Activated B cell treated with CpG ODN at 0.5 μM for 24 hours (primary cell): Measurements from ENCODE around the gene DFFB. TPM values are rescaled to one million over a fixed set of nuclear protein-coding genes. Genes with fewer than 3 reads are reported as not detected.

ENCODE experiments used
- ATAC-seq: fragments of 200-7000 bp; cut with Tn5 transposase; one replicate; pipeline ENCODE4 v1.10.0; 2021; ENCODE audit warnings: low read depth, mild to moderate bottlenecking, moderate library complexity
- CTCF ChIA-PET: fragments of 350-600 bp; sonication (Branson Sonifier 250); formaldehyde crosslinking; loops from one replicate; lab custom pipeline; 2021; ENCODE audit warnings: antibody characterized with exemption; lab: Charles Lee
- POLR2A ChIA-PET: fragments of 350-600 bp; sonication (Branson Sonifier 250); formaldehyde crosslinking; loops from one replicate; lab custom pipeline; 2021; ENCODE audit warnings: antibody characterized with exemption; lab: Charles Lee
- DNase-seq: peaks from one replicate; pipeline ENCODE4 v3.0.0; 2022
- H3K27ac Mint-ChIP-seq: one replicate; pipeline ENCODE4 v1.8.0; 2020; ENCODE audit warnings: mixed read lengths
- H3K27me3 Mint-ChIP-seq: one replicate; pipeline ENCODE4 v1.8.0; 2021; ENCODE audit warnings: mixed read lengths
- H3K36me3 Mint-ChIP-seq: one replicate; pipeline ENCODE4 v1.8.0; 2021; ENCODE audit warnings: low read depth, mixed read lengths
- H3K4me1 Mint-ChIP-seq: one replicate; pipeline ENCODE4 v1.8.0; 2021; ENCODE audit warnings: mixed read lengths
- H3K4me3 Mint-ChIP-seq: one replicate; pipeline ENCODE4 v1.8.0; 2020; ENCODE audit warnings: mild to moderate bottlenecking, mixed read lengths
- H3K9me3 Mint-ChIP-seq: one replicate; pipeline ENCODE4 v1.8.0; 2020; ENCODE audit warnings: mixed read lengths
- intact Hi-C: fragments of 100-400 bp; cut with micrococcal nuclease; formaldehyde crosslinking; loops from one replicate; pipeline ENCODE4 v1.15.1; 2024
- total RNA-seq: library from RNA; stranded (reverse); gene quantifications from 2 replicates; pipeline ENCODE4 v1.2.3, GENCODE V29; 2022
- TF ChIP-seq, protein P1 (sequence below): fragments of 200-600 bp; IDR thresholded peaks from one replicate; pipeline ENCODE4 v1.8.0; 2022; ENCODE audit warnings: antibody characterized with exemption, mild to moderate bottlenecking

Gene DFFB
- total RNA-seq, 1 donor from 2014 or later = 10.5 TPM

DNA sequence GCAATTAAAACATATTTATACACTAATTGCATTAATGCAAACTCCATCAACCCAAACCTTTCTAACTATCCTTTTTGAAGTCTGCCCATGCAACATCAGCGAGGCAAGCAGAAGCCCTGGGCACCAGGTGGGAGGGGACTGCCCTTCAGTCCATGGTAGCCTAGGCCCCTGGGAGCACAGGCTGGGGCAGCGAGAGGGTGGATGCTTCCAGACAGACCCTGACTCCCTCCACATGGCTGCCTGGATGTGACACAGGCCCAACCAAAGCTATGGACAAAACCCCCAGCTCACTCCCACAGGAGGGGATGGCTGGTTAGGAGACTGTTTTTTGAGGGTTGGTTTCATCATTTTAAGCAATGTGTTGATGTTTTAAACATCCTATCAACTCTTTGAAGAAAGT is 43.2 kb upstream of the DFFB start:
- ATAC-seq = no peak
- no peak for DNase-seq
- no peaks in the 10 kb centered on the region for H3K9me3 Mint-ChIP-seq
- peaks cover 3% of the 10 kb centered on the region for H3K27me3 Mint-ChIP-seq
- TF ChIP-seq, protein P1, sequence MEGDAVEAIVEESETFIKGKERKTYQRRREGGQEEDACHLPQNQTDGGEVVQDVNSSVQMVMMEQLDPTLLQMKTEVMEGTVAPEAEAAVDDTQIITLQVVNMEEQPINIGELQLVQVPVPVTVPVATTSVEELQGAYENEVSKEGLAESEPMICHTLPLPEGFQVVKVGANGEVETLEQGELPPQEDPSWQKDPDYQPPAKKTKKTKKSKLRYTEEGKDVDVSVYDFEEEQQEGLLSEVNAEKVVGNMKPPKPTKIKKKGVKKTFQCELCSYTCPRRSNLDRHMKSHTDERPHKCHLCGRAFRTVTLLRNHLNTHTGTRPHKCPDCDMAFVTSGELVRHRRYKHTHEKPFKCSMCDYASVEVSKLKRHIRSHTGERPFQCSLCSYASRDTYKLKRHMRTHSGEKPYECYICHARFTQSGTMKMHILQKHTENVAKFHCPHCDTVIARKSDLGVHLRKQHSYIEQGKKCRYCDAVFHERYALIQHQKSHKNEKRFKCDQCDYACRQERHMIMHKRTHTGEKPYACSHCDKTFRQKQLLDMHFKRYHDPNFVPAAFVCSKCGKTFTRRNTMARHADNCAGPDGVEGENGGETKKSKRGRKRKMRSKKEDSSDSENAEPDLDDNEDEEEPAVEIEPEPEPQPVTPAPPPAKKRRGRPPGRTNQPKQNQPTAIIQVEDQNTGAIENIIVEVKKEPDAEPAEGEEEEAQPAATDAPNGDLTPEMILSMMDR = no peak
- no peaks in the 10 kb centered on the region for H3K4me1 Mint-ChIP-seq
- intact Hi-C loops = no loop called here
- peaks cover 32% of the 10 kb centered on the region for H3K36me3 Mint-ChIP-seq
- CTCF ChIA-PET = no interaction called here
- H3K27ac Mint-ChIP-seq = no peak overlapping the region
- H3K4me3 Mint-ChIP-seq = no peak overlapping the region
- POLR2A ChIA-PET = interaction anchor here (0.7 kb wide), 1 partner anchor 1034 kb away, joined by 3 read pairs; no protein-coding TSS in a partner anchor

DNA sequence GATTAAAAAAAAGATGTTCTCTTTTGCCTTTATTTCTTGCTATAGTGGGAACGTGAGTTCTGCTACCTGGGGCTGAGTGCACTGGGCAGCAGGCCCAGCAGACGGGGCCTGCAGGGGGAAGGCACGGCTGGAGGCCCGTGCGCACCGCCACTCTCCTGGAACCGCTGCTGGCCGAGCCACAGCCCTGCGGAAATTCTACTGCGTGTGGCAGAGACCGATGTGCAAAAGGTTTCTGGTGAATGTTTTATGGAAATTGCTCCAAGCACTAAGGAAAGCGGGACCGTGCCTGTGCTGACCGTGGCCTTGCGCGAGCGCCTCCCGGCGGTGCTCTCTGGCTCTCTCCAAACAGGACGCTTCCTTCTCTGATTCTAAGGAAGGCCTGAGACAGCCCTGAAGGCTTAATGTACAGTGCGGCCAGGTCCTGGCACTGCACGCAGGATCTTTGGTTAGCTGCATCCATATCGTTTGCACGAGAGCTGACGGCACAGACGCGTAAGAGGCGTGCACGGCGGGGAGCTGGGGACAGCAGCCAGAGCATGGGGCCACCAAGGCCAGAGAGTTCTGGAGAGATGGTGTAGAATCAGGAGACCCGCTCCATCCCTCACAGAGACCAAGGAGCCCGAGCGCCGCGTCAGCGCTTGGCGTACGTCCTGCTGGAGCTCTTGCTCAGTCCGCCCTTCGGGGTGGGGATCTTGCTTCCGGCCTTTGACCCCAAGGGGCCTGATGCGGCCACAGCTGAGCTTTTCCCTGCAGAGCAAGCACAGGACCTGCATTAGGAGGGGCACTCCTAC is 42.3 kb upstream of the DFFB start:
- Mint-ChIP-seq H3K36me3 (peaks cover 40% of the 10 kb centered on the region), H3K27ac (no peak overlapping the region), H3K27me3 (peaks cover 3% of the 10 kb centered on the region), H3K4me1 (no peaks in the 10 kb centered on the region), H3K4me3 (no peak overlapping the region), H3K9me3 (no peaks in the 10 kb centered on the region)
- TF ChIP-seq, protein P1 = no peak
- no peak for DNase-seq
- POLR2A ChIA-PET = no interaction called here
- intact Hi-C loops = no loop called here
- no peak for ATAC-seq
- CTCF ChIA-PET = no interaction called here

DNA sequence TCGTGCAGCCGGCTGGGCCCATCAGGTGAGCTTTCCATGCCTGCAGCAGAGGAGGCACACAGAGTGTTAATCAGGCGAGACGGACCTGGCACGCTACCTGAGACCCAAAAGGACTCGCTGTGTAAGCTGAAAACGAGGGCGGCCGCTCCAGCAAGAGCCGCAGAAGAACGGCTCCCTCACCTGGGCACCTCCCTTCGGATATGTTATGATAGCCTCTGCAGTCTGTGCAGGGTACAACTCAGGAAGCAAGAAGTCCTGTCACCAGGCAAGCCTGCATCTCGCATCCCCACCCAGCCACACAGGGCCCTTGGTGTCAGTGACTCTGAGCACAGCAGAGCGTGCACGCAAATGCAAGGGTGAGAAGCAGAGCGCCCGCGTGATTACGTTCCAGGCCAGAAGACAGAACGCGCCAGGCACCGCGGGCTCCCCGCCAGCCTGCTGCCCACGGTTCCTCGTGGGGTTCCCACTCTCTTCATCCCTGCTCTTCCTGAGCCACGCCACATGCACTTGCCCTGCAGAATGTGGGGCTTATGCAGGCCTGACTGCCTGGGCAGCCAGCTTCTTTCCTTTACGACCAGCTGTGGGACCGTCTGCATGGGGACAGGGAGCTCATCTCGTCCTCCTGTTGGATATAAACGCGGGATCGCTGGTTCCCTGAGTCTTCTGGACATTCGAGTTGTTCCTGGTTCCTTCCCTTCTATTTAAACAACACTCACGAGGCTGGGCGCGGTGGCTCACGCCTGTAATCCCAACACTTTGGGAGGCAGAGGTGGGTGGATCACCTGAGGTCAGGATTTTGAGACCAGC is 40.7 kb upstream of the DFFB start:
- no peak for DNase-seq
- H3K4me1 Mint-ChIP-seq = no peaks in the 10 kb centered on the region
- CTCF ChIA-PET = no interaction called here
- peaks cover 55% of the 10 kb centered on the region for H3K36me3 Mint-ChIP-seq
- no peak overlapping the region for H3K4me3 Mint-ChIP-seq
- intact Hi-C loops = no loop called here
- POLR2A ChIA-PET = no interaction called here
- TF ChIP-seq, protein P1 = no peak
- no peaks in the 10 kb centered on the region for H3K27me3 Mint-ChIP-seq
- no peak for ATAC-seq
- no peaks in the 10 kb centered on the region for H3K9me3 Mint-ChIP-seq
- no peak overlapping the region for H3K27ac Mint-ChIP-seq

DNA sequence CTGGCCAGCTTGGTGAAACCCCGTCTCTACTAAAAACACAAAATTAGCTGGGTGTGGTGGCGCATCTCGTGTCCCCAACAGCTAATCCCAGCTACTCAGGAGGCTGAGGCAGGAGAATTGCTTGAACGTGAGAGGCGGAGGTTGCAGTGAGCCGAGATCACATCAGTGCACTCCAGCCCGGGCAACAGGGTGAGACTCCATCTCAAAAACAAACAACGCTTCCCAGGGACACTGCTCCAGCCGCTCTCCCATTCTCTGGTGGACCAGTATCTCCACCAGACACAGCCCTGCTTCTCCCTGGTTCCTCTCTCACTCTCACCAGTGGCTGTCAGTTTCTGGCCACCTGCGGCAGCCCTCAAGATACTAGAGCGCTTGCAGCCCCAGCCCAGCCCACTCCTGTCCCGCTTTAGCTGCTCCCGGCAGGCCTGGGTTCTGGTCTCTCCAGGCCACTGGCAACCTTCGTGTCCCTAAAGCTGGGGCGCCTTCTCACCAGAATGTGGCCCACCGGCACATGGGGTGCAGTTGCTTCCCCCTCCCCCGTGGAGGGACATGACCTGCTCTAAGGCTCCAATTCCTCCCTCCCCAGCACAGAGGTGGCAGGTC is 40.0 kb upstream of the DFFB start:
- intact Hi-C loops = no loop called here
- Mint-ChIP-seq H3K36me3 (peaks cover 62% of the 10 kb centered on the region), H3K27me3 (no peaks in the 10 kb centered on the region), H3K4me3 (no peak overlapping the region), H3K27ac (no peak overlapping the region), H3K9me3 (no peaks in the 10 kb centered on the region), H3K4me1 (no peaks in the 10 kb centered on the region)
- ChIA-PET CTCF (no interaction called here), POLR2A (no interaction called here)
- DNase-seq (no peak), ATAC-seq (no peak)
- TF ChIP-seq, protein P1 = no peak
